HCT116 (cell line): ENCODE data around the gene WWOX. TPM values are rescaled to one million over a fixed set of nuclear protein-coding genes. Genes with fewer than 3 reads are reported as not detected.

Experiments
- ATAC-seq: fragments of 200-7000 bp; cut with Tn5 transposase; 2 replicates; pipeline ENCODE4 v1.9.1; 2020; ENCODE audit warnings: mild to moderate bottlenecking, moderate library complexity
- BruUV-seq: library from RNA; stranded (reverse); fragments of 400-500 nt; replicated peaks from 2 replicates; lab custom pipeline; 2021; lab: Mats Ljungman, UMichigan
- CTCF ChIA-PET: fragments of 300-600 bp; sonication (Branson Sonifier 250); formaldehyde crosslinking; loops from one replicate; lab custom pipeline; 2021; ENCODE audit warnings: antibody characterized with exemption; lab: Charles Lee
- POLR2A ChIA-PET: fragments of 300-600, 350-600 bp; sonication (Branson Sonifier 250); formaldehyde crosslinking; loops from one replicate; lab custom pipeline; 2021; ENCODE audit warnings: antibody characterized with exemption; lab: Charles Lee
- RAD21 ChIA-PET, 2 experiments: fragments of 300-600 bp; sonication (Branson Sonifier 250); formaldehyde crosslinking; loops; one replicate each; lab custom pipeline; 2023; ENCODE audit warnings: low total read pairs in 2 of 2; ENCODE audit not compliant: uncharacterized antibody in 2 of 2, unreplicated experiment in 2 of 2, low non-redundant PET in 1 of 2; lab: Charles Lee
- DNase-seq: peaks from one replicate; pipeline ENCODE4 v3.0.0-alpha.2; 2010; ENCODE audit warnings: low read depth, low spot score
- H2AFZ ChIP-seq: fragments of 200-600 bp; shearing (Covaris generic), sonication (generic); 2 replicates; pipeline ENCODE4 v1.6.1; 2017; ENCODE audit warnings: low read depth, mixed run types, mixed read lengths, antibody characterized with exemption, low read length; ENCODE audit not compliant: poor library complexity, severe bottlenecking
- H3K27ac ChIP-seq: 2 replicates; pipeline ENCODE4 v1.5.1; 2012; ENCODE audit warnings: low read depth, low read length
- H3K27me3 ChIP-seq: fragments of 200-600 bp; sonication (generic); 2 replicates; pipeline ENCODE4 v1.6.1; 2016; ENCODE audit warnings: mixed run types, low read length, mixed read lengths; ENCODE audit not compliant: insufficient read depth
- H3K36me3 ChIP-seq, 2 experiments: fragments of 200-500 bp in 1 of 2; fragments of 200-600 bp in 1 of 2; sonication (Bioruptor generic) in 1 of 2; sonication (generic) in 1 of 2; 2 replicates each; pipeline versions ENCODE4 v1.5.1 to v1.6.1; 2014 to 2016; ENCODE audit warnings: low read length in 2 of 2, inconsistent platforms in 1 of 2, mixed read lengths in 1 of 2, mixed run types in 1 of 2; ENCODE audit not compliant: insufficient read depth in 2 of 2, control insufficient read depth in 1 of 2
- H3K4me1 ChIP-seq, 2 experiments: fragments of 200-600 bp in 1 of 2; sonication (generic) in 1 of 2; 2 replicates each; pipeline versions ENCODE4 v1.5.1 to v1.6.1; 2012 to 2017; ENCODE audit warnings: low read length in 2 of 2, inconsistent platforms in 1 of 2, mild to moderate bottlenecking in 1 of 2, mixed read lengths in 1 of 2, mixed run types in 1 of 2, moderate library complexity in 1 of 2; ENCODE audit not compliant: insufficient read depth in 2 of 2, control insufficient read depth in 1 of 2
- H3K4me2 ChIP-seq: fragments of 200-600 bp; sonication (generic); 2 replicates; pipeline ENCODE4 v1.6.1; 2017; ENCODE audit warnings: mixed run types, low read length, mixed read lengths
- H3K4me3 ChIP-seq, 2 experiments: fragments of 200-600 bp in 1 of 2; sonication (generic) in 1 of 2; replicated peaks in 1 of 2; 2 replicates each; pipeline ENCODE4 v1.5.1; 2011 to 2016; ENCODE audit warnings: low read length in 2 of 2, control low read depth in 1 of 2, low read depth in 1 of 2, mild to moderate bottlenecking in 1 of 2, mixed read lengths in 1 of 2, mixed run types in 1 of 2
- H3K79me2 ChIP-seq: fragments of 200-600 bp; sonication (generic); 2 replicates; pipeline ENCODE4 v1.6.1; 2017; ENCODE audit warnings: mild to moderate bottlenecking, mixed run types, low read length, moderate library complexity, mixed read lengths; ENCODE audit not compliant: insufficient read depth
- H3K9ac ChIP-seq: fragments of 200-600 bp; sonication (generic); 2 replicates; pipeline ENCODE4 v1.6.1; 2016; ENCODE audit warnings: low read length, mixed read lengths
- H3K9me2 ChIP-seq: fragments of 200-600 bp; sonication (generic), shearing (Covaris generic); 2 replicates; pipeline ENCODE4 v1.6.1; 2017; ENCODE audit warnings: mixed run types, mild to moderate bottlenecking, moderate library complexity; ENCODE audit not compliant: insufficient read depth
- H3K9me3 ChIP-seq, 2 experiments: fragments of 200-500 bp in 1 of 2; fragments of 200-600 bp in 1 of 2; sonication (Bioruptor generic) in 1 of 2; sonication (generic) in 1 of 2; 2 replicates each; pipeline ENCODE4 v1.6.1; 2014 to 2017; ENCODE audit warnings: low read length in 2 of 2, mixed read lengths in 2 of 2, inconsistent platforms in 1 of 2, low read depth in 1 of 2, mild to moderate bottlenecking in 1 of 2, mixed run types in 1 of 2, moderate library complexity in 1 of 2; ENCODE audit not compliant: control insufficient read depth in 1 of 2, insufficient read depth in 1 of 2
- H4K20me1 ChIP-seq: fragments of 200-600 bp; sonication (generic), shearing (Covaris generic); 2 replicates; pipeline ENCODE4 v1.6.1; 2017; ENCODE audit warnings: mixed run types, mild to moderate bottlenecking, moderate library complexity; ENCODE audit not compliant: insufficient read depth
- EGR1 ChIP-seq: IDR thresholded peaks from 2 replicates; pipeline ENCODE4 v1.6.1; 2012; ENCODE audit warnings: low read depth
- ELF1 ChIP-seq: IDR thresholded peaks from 2 replicates; pipeline ENCODE4 v1.6.1; 2012; ENCODE audit warnings: low read depth, borderline replicate concordance
- EZH2 ChIP-seq: fragments of 200-600 bp; sonication (generic); IDR thresholded peaks from 2 replicates; pipeline ENCODE4 v1.6.1; 2017; ENCODE audit warnings: antibody characterized with exemption, mixed run types
- EZH2phosphoT487 ChIP-seq: fragments of 200-600 bp; IDR thresholded peaks from 2 replicates; pipeline ENCODE4 v1.6.1; 2018; ENCODE audit warnings: antibody characterized with exemption, borderline replicate concordance
- FOSL1 ChIP-seq: IDR thresholded peaks from 2 replicates; pipeline ENCODE4 v1.6.1; 2012; ENCODE audit warnings: low read depth
- MAX ChIP-seq: IDR thresholded peaks from 2 replicates; pipeline ENCODE4 v1.6.1; 2012
- POLR2AphosphoS5 ChIP-seq: IDR thresholded peaks from 2 replicates; pipeline ENCODE4 v1.6.1; 2011; ENCODE audit warnings: mild to moderate bottlenecking, low read depth, low read length, moderate library complexity
- RAD21 ChIP-seq: IDR thresholded peaks from 2 replicates; pipeline ENCODE4 v1.6.1; 2012; ENCODE audit warnings: low read depth, mild to moderate bottlenecking
- ZBTB33 ChIP-seq: IDR thresholded peaks from 2 replicates; pipeline ENCODE4 v1.6.1; 2011; ENCODE audit warnings: mild to moderate bottlenecking, low read length, moderate library complexity; ENCODE audit not compliant: insufficient replicate concordance; ENCODE audit errors: extremely low read depth
- ZFX ChIP-seq: fragments of 450-650 bp; IDR thresholded peaks from 2 replicates; pipeline ENCODE4 v1.6.1; 2017
- intact Hi-C: fragments of 100-400 bp; cut with micrococcal nuclease; formaldehyde crosslinking; loops from 2 replicates; pipeline ENCODE4 v1.10.0; 2022
- total RNA-seq: library from RNA; stranded (reverse); gene quantifications from one replicate; pipeline ENCODE4 v1.2.1, GENCODE V29; 2021; ENCODE audit not compliant: unreplicated experiment

Gene WWOX
- total RNA-seq, 1 experiment from 2014 or later = 13.7 TPM

GRCh38 chr16:78199325-78200022 lies 100.0 kb downstream of the WWOX start:
- ChIA-PET POLR2A (no interaction called here), RAD21 (no interaction called here), CTCF (no interaction called here)
- intact Hi-C loops = no loop called here
- BruUV-seq = no TSS peak
- Histone ChIP-seq H3K9me2 (no peaks in the 10 kb centered on the region), H3K9me3 (no peaks in the 10 kb centered on the region), H3K4me3 (no peak overlapping the region), H3K27ac (no peak overlapping the region), H3K79me2 (no peaks in the 10 kb centered on the region), H3K4me1 (no peaks in the 10 kb centered on the region), H2AFZ (no peak overlapping the region), H3K4me2 (no peak overlapping the region), H4K20me1 (no peaks in the 10 kb centered on the region), H3K36me3 (no peaks in the 10 kb centered on the region), H3K27me3 (no peaks in the 10 kb centered on the region), H3K9ac (no peak overlapping the region)
- ATAC-seq = no peak
- TF ChIP-seq RAD21 (no peak), ZBTB33 (no peak), FOSL1 (no peak), EZH2 (no peak), ZFX (no peak), MAX (no peak), POLR2AphosphoS5 (no peak), EZH2phosphoT487 (no peak), EGR1 (no peak), ELF1 (no peak)
- DNase-seq = no peak
